ENCODE data around the gene BHLHE23.

Gene BHLHE23

DNA sequence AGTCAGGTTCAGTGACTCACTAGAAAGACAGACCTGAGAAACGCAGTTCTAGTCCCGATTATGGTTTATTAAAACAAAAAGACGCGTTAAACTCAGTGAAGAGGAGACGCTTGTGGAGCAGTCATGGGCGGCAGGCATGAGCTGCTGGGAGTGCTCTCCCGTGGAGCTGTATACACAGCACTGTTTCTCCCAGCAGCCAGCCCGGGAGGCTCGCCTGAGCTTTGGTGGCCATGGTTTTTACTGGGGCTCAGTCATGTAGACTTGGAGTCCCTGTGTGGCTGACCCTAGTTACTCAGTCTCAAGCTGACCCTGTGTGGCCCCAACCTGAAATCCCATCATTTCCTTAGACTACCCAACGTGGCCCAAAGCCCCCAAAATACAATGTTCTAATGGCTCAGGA lies 41.2 kb upstream of the BHLHE23 start:
- no peak for DNase-seq (ENCODE audit: low read depth in 2 of 2)
- TF ChIP-seq, protein P1, sequence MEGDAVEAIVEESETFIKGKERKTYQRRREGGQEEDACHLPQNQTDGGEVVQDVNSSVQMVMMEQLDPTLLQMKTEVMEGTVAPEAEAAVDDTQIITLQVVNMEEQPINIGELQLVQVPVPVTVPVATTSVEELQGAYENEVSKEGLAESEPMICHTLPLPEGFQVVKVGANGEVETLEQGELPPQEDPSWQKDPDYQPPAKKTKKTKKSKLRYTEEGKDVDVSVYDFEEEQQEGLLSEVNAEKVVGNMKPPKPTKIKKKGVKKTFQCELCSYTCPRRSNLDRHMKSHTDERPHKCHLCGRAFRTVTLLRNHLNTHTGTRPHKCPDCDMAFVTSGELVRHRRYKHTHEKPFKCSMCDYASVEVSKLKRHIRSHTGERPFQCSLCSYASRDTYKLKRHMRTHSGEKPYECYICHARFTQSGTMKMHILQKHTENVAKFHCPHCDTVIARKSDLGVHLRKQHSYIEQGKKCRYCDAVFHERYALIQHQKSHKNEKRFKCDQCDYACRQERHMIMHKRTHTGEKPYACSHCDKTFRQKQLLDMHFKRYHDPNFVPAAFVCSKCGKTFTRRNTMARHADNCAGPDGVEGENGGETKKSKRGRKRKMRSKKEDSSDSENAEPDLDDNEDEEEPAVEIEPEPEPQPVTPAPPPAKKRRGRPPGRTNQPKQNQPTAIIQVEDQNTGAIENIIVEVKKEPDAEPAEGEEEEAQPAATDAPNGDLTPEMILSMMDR (IDR thresholded peaks at IDR 0.05; ENCODE audit: low read depth, low read length): no peak
- H3K4me3 ChIP-seq (replicated peaks in 1 of 2; ENCODE audit: low read depth in 2 of 2, low read length in 2 of 2): no peak overlapping the region

DNA sequence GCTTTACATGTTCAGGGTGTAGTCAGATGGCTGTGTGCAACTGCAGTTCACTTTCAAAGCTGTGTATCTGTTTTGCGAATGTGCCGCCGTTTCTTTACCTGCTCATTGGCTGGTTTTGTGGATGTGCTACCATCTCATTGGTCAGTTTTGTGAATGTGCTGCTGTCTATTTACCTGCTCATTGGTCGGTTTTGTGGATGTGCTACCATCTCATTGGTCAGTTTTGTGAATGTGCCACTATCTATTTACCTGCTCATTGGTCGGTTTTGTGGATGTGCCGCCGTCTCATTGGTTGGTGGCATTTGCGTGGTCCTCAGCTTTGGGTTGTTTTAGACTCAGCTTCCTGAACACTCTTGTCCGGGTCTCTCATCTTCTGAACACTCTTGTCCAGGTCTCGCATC lies 40.5 kb upstream of the BHLHE23 start:
- H3K4me3 ChIP-seq (replicated peaks in 1 of 2; ENCODE audit: low read depth in 2 of 2, low read length in 2 of 2): no peak overlapping the region

DNA sequence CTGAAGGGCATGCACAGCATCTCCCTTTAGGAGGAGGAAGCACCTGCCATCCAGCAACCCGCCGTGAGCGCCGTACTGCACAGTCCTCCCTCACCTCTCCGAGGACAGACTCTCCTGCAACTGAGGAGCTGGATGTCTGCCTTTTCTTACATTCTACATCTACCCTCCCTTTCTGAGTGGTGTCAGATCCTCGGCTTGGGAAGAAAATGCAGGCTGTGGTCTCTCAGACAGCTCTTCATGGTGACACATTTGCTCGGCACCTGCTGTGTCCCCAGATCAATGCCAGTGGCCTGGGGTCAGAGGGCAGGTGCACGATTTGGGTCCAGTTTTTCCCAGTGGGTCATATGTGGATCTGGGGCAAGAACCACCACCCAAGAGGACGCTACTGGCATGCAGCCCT lies 40.1 kb upstream of the BHLHE23 start:
- TF ChIP-seq, protein P1 (IDR thresholded peaks at IDR 0.05; ENCODE audit: low read depth, low read length): no peak
- no peak overlapping the region for H3K4me3 ChIP-seq (replicated peaks in 1 of 2; ENCODE audit: low read depth in 2 of 2, low read length in 2 of 2)
- no peak for DNase-seq (ENCODE audit: low read depth in 2 of 2)

More for the DNA sequence above, 40.5 kb upstream of the BHLHE23 start:
- TF ChIP-seq, protein P1 (IDR thresholded peaks at IDR 0.05; ENCODE audit: low read depth, low read length): no peak
- DNase-seq (ENCODE audit: low read depth in 2 of 2): no peak

DNA sequence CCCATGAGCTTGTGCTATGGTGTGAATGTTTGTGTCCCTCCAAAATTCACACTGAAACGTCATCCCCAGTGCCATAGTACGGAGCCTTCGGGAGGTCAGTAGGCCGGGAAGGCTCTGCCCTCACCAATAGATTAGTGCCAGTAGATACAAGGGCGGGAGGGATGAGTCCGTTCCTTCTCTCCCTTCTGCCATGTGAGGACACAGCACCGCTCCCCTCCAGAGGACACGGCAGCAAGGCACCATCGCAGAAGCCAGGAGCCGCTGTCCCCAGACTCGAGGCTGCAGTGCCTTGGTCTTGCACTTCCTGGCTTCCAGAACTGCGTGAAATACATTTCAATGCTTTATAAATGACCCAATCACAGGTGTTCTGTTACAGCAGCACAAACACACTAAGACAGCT lies 39.2 kb upstream of the BHLHE23 start:
- no peak for DNase-seq (ENCODE audit: low read depth in 2 of 2)
- TF ChIP-seq, protein P1 (IDR thresholded peaks at IDR 0.05; ENCODE audit: low read depth, low read length): no peak
- no peak overlapping the region for H3K4me3 ChIP-seq (replicated peaks in 1 of 2; ENCODE audit: low read depth in 2 of 2, low read length in 2 of 2)

DNA sequence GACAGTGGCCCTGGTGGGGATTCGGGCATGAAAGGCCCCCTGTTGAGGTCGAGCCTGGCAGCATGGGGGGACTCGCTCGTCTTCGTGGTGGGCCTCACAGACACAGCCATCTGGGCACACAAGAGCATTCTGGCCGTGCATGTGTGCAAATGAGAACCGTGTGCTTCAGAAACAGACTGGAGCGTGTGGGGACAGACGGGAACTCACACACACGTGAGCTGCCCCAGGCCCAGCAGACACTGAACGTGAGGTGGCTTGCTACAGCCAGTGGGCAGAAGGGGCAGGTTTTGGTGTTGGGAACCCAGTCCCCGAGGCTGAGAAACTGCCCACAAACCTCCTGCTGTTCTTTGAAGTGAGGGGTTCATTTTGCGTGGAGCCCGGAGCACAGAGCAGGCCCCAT lies 38.6 kb upstream of the BHLHE23 start:
- H3K4me3 ChIP-seq (replicated peaks in 1 of 2; ENCODE audit: low read depth in 2 of 2, low read length in 2 of 2): no peak overlapping the region
- DNase-seq (ENCODE audit: low read depth in 2 of 2): no peak
- TF ChIP-seq, protein P1 (IDR thresholded peaks at IDR 0.05; ENCODE audit: low read depth, low read length): no peak

DNA sequence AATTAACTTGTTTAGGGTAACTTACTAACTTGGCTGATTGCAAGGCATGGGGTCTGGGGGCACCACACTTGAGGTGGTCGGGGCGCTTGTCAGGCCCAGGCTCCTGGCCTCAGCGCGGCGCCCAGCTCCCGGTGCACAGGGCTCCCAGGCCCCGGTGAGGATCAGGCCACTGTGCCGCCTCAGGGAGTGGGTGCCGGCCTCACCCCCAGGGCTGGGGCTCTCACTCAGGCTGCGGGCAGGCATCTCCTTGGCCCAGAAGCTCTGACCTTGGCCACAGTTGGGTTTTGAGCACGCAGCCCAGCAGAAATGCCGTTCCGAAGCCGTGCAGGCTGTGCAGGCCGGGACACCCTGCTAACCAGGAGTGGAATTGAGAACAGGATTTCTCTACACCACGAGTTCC lies 37.8 kb upstream of the BHLHE23 start:
- TF ChIP-seq, protein P1 (IDR thresholded peaks at IDR 0.05; ENCODE audit: low read depth, low read length): no peak
- no peak overlapping the region for H3K4me3 ChIP-seq (replicated peaks in 1 of 2; ENCODE audit: low read depth in 2 of 2, low read length in 2 of 2)
- DNase-seq (ENCODE audit: low read depth in 2 of 2): no peak

DNA sequence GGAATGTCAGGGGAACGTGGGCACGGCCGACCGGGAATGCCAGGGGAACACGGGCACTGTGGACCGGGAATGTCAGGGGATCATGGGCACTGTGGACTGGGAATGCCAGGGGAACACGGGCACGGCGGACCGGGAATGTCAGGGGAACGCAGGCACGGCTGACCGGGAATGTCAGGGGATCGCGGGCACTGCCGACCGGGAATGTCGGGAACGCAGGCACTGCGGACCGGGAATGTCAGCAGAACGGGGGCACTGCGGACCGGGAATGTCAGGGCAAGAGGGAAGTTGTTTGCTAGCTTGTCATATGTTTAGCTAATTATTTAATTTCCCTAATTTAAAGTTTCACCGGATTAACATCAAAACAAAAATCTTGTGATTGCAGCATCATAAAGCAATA lies 37.4 kb upstream of the BHLHE23 start:
- no peak for DNase-seq (ENCODE audit: low read depth in 2 of 2)
- H3K4me3 ChIP-seq (replicated peaks in 1 of 2; ENCODE audit: low read depth in 2 of 2, low read length in 2 of 2): no peak overlapping the region
- TF ChIP-seq, protein P1 (IDR thresholded peaks at IDR 0.05; ENCODE audit: low read depth, low read length): no peak
